ENCODE data around the gene KIF16B. TPM values are rescaled to one million over a fixed set of nuclear protein-coding genes. Genes with fewer than 3 reads are reported as not detected.

The KIF16B gene
- total and polyA plus RNA-seq, 9 of the 15 experiments (the other 6 are each of a cell fraction or from before 2014, with no cell fraction given) = 1.00 to 10.6 (median 8.5) TPM

DNA sequence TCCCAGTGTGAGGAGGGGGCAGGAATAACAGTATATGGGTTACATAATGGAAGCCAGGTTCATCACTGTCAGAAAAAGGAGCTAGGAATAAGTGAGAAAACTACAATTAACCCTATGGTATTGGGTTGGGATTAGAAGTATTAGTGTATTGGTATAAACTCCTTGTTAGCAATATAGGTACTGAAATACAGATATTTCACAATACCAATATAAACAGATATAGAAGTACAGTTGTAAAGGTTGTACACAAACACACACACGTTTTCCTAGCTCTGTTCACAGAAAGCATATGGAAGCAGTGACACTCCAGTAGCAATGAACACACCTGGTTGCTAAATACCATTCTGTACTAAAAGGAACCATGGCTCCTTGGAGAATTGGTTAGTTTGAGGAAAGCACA, 148.5 kb downstream of the KIF16B start:
- WGBS (ENCODE audit: insufficient coverage, low coverage, missing lambda C conversion rate) = 0% methylated on average over 1 of the region's 1 CpG
- DNase-seq (ENCODE audit: extremely low read depth in 1 of 4, low spot score in 3 of 4) = no peak
- Histone ChIP-seq H3K9me3 (replicated peaks; ENCODE audit: control insufficient read depth, insufficient read depth, low read depth, low read length) (no peaks in the 10 kb centered on the region), H2AFZ (ENCODE audit: low read depth, low read length) (no peak overlapping the region), H3K36me3 (ENCODE audit: control insufficient read depth, insufficient read depth, low read length) (peaks cover 2% of the 10 kb centered on the region; the same call in 1 of the 3 replicates), H3K4me3 (no peak overlapping the region), H3K9me1 (ENCODE audit: control insufficient read depth, insufficient read depth, low read length) (no peaks in the 10 kb centered on the region), H3K27ac (ENCODE audit: extremely low read depth, low read depth, low read length) (no peak overlapping the region), H3K4me2 (ENCODE audit: insufficient read depth, low read length) (no peak overlapping the region), H3K9ac (ENCODE audit: insufficient read depth in 1 of 2, low read depth in 2 of 2, low read length in 2 of 2) (no peak overlapping the region), H3K27me3 (ENCODE audit: control insufficient read depth in 2 of 2, insufficient read depth in 2 of 2, low read length in 2 of 2) (no peaks in the 10 kb centered on the region), H4K20me1 (replicated peaks; ENCODE audit: control insufficient read depth, insufficient read depth, low read length) (no peaks in the 10 kb centered on the region), H3K79me2 (ENCODE audit: control insufficient read depth, insufficient read depth, low read length) (no peaks in the 10 kb centered on the region), H3K4me1 (replicated peaks in 1 of 2; ENCODE audit: control insufficient read depth in 2 of 2, insufficient read depth in 2 of 2, low read length in 2 of 2) (no peaks in the 10 kb centered on the region)
- ATAC-seq = no peak
- in situ Hi-C loops (cut with MboI) = no loop called here
- FAIRE-seq = no peak
- BruUV-seq (replicated peaks) = no TSS peak
- POLR2A ChIA-PET = no interaction called here
- TF ChIP-seq ZNF561 (CRISPR knock-in tag; conservative IDR thresholded peaks at IDR 0.05) (no peak), ZNF584 (CRISPR knock-in tag; IDR thresholded peaks at IDR 0.05; ENCODE audit: low read depth) (no peak), ZNF696 (CRISPR knock-in tag; conservative IDR thresholded peaks at IDR 0.05) (no peak), MYBL2 (IDR thresholded peaks at IDR 0.05; ENCODE audit: low read depth) (no peak), MYBL2 (CRISPR knock-in tag; IDR thresholded peaks at IDR 0.05; ENCODE audit: borderline replicate concordance) (no peak), RBBP5 (IDR thresholded peaks at IDR 0.05; ENCODE audit: borderline replicate concordance, insufficient read depth, low read length, poor library complexity, severe bottlenecking) (no peak), ZFP36 (IDR thresholded peaks at IDR 0.05; ENCODE audit: low read depth, low read length, partially characterized antibody) (no peak)
- intact Hi-C loops (cut with micrococcal nuclease) = no loop called here
- CTCF ChIA-PET (ENCODE audit: low intra/inter-chr PET ratio) = no interaction called here
